ENCODE results near the gene TMEM150C.
"Not testable (repeated sequence)": the region's sequence is repeated elsewhere in the genome, so short reads cannot be mapped to it uniquely, and the experiment has no call there.

TMEM150C gene

DNA sequence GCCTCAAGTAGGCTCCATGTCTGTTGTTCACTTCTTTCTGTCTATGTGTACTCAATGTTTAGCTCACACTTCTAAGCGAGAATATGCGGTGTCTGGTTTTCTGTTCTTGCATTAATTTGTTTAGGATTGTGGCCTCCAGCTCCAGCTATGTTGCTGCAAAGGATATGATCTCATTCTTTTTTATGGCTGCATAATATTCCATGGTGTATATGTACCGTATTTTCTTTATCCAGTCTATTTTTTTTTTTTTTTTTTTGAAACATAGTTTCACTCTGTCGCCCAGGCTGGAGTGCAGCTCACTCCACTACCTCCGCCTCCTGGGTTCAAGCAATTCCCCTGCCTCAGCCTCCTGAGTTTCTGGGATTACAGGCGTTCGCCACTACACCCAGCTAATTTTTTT, 5.7 kb upstream of the TMEM150C start:
- ATAC-seq = no peak

DNA sequence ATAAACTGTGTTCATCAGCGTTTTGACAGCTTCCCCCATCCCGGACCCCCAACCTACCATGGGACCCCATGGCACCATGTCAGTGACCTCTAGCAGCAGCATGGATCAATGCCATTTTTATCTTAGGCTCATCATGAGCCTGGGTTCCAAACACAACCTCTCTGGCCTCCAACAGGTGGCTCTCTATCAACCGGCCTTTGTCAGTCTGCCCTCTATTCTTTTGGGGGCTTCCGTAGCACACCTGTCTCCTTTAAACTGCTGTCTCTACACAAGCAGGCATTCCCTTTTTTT, 721 bp upstream of the TMEM150C start:
- ATAC-seq = no peak

DNA sequence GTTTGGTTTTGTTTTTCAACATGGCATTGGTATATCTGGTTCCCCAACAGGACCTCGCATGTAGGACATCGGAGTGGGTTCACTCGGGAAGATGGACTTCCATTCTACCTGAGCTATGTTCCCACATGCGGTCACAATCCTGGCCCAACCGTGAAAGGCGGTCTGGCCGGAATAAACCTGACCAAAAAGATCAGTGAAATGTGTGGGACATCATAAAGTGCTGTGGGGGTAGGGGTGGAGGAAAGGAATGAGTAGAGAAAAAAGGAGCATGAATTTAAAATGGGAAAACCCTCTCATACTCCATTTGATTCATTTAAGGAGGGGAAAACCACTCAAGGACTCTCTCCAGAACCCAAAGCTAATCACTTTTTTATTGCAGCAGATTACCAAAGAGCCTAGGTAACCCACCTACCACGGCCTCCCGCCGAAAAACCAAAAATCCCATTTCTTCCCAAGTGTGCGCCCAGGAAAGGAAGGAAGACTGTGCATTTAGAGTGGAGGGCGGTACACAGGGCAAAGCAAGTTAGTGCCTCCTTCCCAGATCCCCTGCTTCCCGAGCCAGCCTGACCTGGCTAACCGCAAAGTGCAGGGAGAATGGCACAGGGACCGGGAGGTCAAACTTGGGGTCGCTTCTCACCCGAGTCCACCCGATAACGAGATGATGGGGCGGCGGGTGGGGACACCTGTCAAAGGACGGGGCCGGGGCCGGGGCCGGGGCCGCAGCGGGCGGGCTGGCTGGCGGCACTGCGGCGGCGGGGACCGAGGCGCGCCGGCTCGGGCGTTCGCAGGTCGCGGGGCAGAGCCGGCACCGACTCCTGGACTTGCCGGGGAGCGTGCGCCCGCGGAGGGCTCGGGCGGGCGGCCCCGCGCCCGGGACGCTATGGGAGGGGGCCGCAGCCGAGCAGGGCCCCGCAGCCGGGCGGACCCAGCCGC, 669 bp downstream of the TMEM150C start:
- no peak for ATAC-seq

DNA sequence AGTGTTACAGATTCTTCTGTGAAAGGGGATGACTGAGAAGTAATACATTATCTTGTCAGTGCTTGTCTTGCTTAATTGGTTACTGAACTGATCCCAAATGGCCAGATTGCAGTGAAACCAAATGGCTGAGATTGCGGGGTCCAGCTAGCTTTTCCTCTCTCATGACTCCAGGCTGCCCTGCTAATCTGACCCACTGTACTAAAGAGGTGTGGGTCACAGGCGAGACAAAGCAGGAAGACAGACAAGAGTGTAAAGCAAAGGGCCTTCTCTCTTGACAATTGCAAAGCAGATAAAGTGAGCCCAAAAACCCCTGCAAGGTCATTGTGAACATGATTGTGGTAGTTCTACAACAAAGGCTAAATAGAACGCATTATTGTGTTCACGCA, 2.1 kb downstream of the TMEM150C start:
- ATAC-seq = no peak

DNA sequence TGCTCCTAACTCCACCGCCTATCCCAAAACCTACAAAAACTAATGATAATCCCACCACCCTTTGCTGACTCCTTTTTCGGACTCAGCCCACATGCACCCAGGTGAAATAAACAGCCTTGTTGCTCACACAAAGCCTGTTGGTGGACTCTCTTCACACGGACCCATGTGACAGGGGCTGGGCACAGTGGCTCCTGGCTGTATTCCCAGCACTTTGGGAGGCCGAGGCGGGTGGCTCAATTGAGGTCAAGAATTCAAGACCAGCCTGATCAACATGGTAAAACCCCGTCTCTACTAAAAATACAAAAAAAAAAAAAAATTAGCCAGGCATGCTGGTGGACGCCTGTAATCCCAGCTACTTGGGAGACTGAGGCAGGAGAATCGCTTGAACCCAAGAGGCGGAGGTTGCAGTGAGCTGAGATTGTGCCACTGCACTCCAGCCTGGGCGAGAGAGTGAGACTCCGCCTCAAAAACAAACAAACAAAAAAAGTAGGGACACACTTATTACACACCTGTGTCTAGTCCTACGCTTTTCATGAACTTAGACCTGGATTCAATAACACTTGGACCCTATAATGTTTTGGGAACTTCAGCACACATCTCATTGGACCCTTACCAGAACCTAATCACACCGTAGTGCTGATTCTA, 2.6 kb downstream of the TMEM150C start:
- ATAC-seq = not testable (repeated sequence)

DNA sequence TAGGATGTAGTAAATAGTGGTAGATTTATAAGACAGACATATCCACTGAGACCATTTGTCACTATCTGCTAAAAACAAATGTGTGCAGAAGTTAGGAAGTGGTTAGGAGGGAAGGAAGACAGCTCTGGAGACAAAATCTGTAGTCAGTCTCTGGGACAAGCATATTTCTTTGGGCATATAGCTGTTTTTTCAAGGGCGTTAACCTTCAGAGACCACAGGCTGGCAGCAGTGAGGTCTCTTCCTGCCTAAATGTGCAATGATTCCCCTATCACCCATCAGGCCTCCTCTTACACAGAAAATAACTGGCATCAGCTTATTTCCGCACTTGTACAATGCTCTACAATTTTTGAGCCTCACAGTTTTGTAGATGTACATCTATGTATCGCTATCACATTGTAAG, 6.5 kb downstream of the TMEM150C start:
- no peak for ATAC-seq

DNA sequence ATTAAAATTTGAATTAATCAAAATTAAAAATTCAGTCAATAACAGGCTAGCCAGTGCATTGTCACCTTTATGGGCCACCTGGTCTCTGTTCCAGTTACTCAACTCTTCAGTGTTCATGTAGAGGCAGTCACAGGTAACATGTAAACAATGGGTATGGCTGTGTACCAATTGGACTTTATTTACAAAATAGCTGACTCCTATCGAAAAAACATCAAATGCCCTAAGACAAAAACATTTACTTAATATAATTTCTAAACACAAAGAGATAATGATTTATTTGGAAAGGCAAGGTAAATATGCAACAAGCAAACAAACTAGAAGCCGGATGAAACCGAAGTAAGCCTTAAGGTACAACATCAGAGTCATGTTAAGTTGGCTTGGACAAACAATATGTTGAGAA, 8.8 kb downstream of the TMEM150C start:
- no peak for ATAC-seq

DNA sequence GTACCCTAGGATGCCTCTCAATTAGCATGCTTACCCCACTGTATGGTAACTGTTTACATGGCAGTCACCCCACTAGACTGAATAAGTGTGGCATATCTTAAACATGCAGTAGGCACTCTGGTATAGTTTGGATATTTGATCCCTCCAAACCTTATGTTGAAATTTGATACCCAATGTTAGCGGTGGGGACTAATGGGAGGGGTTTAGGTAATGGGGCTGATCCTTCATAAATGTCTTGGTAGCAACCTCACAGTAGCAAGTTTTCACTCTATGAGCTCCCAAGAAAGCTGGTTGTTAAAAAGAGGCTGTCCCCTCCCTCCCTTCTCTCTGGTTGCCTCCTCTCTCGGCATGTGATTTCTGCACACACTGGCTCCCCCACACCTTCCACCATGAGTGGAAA, 10.1 kb downstream of the TMEM150C start:
- no peak for ATAC-seq

DNA sequence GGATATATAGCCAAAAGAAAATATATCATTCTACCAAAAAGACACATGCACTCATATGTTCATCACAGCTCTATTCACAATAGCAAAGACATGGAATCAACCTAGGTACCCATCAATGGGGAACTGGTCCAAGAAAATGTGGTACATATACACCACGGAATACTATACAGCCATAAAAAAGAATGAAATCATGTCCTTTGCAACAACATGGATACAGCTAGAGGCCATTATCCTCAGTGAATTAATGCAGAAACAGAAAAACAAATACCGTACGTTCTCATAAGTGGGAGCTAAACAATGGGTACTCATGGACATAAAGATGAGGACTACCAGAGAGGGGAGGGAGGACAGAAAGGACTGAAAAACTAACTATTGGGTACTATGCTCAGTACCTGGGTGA, 13.9 kb downstream of the TMEM150C start:
- not testable (repeated sequence) for ATAC-seq

DNA sequence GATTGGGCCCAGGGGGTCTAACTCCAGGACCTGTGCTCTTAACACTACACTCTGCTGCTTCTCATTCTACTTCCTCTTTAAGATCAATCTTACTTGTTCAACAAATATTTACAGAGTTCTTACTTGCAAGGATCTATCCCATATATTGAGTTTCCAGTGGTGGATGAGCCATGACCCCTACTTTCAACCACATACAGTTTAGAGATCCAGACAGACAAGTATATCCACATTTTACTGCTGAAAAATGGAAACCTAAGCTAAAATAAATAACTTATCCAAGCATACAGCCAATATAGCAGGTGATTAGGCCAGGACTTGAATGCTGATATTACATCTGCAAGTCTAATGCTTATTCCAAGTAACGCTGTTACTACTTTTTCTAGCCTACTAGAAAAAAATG, 18.7 kb downstream of the TMEM150C start:
- no peak for ATAC-seq

DNA sequence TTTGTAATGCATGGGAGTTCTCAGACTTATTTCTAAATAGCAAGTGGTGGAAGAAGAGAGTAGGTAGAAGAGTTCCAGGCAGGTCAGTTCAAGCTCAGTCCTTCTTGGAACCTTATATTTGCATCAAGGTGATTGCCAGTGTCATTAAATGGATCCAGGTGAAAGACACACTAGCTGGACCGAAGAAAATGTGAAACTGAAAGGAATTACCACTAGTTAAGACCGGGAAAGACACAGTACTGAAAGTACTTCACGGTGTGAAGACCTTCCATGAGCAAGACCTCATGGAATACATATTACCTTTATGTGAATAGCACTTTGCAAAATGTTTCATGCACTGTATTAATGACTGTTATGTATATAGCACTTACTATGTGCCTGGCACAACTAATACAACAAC, 19.1 kb downstream of the TMEM150C start:
- ATAC-seq = no peak

DNA sequence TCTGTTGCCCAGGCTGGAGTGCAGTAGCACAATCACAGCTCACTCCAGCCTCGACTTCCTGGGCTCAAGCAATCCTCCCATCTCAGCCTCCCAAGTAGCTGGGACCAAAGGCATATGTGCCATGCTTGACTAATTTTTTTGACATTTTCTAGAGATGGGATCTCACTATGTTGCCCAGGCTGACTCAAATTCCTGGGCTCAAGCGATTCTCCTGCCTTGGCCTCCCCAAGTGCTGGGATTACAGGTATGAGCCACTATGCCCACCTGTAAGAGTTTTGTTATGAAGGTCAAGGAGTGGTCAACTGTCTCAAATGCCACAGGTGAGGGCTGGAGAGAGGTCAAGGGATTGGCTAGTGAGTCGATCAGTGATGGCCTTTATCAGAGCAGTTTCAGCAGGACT, 32.5 kb downstream of the TMEM150C start:
- ATAC-seq = no peak

DNA sequence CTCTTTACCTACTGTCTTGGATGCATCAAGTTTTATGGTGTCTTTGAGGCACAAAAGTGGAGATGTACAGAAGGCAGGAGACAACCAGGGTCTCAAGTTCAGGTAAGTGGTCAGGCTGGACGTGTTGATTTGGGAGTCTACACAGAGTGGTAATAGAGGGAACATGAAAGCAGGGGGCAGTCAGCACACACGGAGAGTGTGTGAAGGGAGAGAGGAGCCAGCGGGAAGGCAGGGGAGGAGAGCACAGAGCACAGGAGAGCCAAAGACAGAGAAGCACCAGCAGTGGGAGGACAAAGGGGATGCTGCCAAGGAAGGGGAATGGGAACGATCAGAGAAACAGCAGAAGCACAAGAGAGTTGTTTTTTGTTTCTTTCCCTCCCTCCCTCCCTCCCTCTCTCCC, 32.9 kb downstream of the TMEM150C start:
- ATAC-seq = no peak

DNA sequence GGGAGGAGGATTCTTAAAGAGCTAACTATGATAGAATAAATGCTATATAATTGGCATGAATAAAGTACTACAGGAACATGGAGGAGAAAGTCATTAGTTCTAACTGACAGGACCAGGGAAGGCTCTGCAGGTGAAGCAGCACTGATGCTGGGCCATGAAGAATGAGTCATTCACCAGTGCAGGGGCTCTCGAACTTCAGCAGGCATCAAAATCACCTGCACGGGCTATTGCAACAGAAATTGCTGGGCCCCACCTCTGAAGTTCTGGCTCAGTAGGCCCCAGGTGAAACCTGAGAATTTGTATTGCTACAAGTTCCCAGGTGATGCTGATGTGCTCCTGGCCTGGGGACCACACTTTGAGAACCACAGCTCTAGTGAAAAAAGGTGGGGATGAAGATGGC, 33.7 kb downstream of the TMEM150C start:
- ATAC-seq = no peak

DNA sequence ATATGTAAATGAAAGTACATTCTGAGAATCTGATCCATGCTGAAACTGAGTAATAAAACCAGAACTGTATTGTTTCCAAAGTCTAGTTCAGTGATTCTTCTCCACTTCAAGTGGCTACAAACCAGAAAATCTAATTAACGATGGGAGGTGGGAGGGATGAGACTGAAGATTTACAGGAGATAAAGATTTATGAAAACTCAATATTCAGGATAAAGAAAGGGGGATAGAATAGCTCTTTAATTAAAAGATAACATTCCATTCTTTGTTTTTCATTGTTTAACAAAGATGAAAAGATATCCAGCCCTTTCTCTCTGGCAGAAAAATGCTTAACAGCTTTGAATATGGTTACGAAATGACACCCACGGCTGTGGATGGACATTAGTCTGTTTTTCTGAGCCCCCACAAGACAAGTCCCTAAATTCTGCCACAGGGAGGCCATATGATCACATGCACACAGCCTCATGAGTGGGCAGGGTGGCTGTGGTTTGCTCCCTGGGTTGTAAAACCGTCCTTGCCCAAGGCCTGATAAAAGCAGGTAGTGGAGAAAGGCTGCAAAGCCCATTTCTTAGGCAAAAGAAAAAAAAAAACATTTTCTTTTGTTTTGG, 36.4 kb downstream of the TMEM150C start:
- no peak for ATAC-seq

DNA sequence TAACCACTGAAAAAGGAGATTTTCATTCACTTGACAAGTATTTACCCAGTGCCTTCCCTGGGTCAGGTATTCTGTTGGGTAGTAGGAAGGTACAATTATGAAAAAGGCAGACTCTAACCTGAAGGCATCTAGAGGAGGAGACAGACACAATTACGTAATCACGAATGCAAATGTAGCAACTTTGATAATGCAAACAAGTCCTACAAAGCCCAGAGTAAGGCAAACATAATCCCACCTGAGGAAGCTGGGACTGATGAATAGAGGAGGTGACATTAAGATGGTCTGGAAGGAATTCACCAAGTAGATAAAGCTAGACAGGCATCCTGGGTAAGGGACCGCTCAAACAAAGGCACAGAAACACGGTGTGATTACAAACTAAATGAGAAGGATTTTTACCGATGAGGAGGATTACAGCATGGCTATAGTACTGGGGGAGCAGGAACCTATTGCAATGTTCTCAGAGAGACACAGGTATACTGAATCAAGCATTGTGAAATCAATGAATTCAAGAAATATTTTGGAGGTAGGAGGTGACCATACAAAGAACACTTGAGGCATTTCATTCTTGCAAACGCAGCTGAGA, 37.1 kb downstream of the TMEM150C start:
- ATAC-seq = no peak

DNA sequence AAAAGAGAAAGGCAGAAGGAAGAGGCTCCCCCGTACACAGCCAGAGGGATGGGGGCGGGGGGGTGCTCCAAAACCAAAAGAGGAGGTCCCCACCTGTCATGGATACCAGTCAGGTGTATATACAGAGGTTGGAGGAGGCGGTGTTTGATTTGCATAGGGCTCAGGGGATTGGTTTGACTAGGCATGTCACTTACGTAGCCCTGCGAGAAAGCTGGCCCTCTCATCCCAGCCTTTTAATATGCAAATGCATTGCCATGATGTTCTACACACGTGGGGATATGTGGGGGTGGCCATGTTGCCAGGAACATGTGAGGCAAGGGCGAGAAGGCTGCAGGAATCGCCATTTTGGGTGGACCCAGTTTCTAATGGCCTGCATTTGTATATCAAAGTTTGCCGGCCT, 38.6 kb downstream of the TMEM150C start:
- ATAC-seq = no peak

DNA sequence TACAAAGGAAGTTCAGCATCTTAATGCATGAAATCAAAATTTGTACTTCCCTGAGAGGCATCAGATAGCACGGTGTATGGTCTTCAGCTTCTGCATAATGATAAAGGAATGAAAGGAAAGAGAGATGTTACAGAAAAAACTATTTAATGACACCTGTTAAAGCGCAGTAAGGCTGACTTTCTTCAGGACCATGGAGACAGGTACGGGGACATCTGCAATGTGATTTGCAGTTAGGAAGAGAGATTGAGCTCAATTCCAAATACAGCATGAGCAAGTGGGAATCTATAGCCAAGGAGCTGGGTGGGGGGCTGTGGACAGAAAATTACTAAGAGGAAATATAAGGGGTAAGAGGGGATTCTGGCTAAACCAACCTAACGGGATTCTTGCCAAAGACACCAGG, 39.3 kb downstream of the TMEM150C start:
- no peak for ATAC-seq

DNA sequence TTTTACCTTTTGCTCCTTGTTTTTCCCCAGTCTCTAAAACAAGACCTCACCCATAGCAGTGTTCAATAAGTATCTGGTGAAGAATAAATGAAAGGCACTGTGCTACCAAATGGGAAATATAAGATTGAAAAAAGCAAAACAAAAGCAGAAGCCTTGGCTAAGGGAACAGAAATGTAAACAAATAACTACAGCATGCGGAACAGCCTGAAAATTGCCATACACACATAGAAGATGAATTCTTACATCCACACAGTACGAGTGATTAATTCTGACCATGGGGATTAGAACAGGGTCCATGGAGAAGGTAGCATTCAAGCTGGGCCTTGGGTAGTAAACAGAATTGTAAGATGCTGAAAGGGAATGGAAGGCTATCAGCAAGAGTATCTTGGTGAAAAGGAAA, 40.5 kb downstream of the TMEM150C start:
- ATAC-seq = no peak

DNA sequence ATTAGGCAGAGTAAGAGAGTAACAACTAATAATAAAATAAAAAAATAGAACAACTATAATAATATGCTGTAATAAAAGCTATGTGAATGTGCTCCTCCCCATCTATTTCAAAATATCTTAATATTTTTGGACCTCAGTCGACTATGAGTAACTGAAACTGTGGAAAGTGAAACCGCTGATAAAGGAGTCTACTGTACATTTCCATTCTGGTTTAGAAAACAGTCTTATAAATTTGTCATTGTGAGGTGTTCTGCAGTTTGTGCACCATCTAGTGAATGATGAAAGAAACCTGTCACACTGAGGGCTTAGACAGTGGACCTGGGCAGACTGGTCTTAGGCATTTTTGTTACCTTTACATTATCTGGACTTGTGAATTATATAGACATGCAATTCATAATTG, 42.0 kb downstream of the TMEM150C start:
- ATAC-seq = no peak

DNA sequence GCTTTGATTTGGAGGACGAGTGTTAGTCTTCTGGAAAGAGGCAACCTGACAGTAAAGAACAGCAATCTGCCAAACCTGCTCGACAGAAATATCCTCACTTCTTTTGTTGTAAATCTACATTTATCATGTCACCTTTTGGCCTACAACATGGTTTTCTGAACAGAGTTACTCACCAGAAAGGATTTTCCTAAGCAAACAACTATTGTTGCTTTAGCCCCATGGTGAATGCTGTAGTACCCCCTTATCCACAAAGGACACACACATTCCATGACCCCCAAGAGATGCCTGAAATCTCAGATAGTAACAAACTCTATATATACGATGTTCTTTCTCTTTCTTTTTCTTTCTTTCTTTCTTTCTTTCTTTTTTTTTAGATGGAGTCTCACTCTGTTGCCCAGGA, 42.7 kb downstream of the TMEM150C start:
- no peak for ATAC-seq

DNA sequence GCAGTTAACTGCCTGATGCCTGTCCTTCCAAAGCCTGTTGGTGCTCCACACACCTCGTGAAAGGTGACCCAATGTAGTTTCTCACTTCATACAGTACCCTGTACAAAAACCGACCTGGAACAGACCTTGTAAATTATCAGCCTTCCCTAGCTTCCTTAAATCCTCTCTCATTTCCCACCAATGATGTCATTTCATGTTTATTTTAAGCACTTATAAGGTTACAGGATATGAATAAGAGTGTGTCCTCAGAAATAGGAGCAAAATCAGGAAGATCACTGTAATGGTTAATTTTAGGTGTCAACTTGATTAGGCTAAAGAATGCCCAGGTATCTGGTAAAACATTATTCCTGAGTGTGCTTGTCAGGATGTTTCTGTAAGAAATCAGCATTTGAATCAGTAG, 44.7 kb downstream of the TMEM150C start:
- no peak for ATAC-seq

DNA sequence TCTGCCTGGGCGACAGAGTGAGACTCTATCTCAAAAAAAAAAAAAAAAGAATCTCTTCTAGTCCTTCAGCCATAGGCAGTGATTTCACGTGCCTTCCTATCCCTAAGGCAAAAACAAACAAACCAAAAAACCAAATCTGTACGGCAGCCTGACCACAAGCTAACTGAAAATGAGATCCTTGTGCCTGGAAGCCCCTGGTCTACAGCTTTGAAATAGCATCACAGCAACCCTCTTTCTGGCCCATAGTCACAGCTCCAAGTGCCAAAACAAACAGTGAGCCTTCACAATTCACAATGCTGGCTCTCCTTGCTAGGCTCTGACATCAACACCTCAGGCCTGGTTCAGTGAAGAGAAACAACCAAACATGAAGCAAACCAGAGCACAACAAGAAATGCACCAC, 46.1 kb downstream of the TMEM150C start:
- ATAC-seq = no peak

DNA sequence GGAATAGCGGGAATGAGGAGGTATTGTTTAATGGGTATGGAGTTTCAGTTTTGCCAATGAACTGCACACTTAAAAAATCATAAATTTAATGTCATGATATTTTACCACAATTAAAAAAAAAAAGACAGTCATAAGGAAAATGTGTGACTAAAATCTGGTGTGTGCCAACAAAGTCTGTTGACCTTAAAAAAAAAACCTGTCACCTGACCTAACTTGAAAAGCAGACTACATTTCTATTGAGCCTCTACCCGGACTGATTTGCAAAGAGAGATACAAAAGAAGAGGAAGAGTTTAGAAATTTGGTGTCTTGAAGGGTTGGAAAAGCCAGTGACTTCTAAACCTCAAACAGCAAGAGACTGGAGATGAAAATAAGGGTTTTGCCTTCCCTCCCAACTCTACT, 48.4 kb downstream of the TMEM150C start:
- no peak for ATAC-seq

Data from activated CD4-positive, CD25-positive, alpha-beta regulatory T cell treated with anti-CD3 and anti-CD28 coated beads, Interleukin-2, amount 50 U/mL, for 24 hours (primary cell).